ENCODE measurements around the gene OR4F29.
"Not testable (repeated sequence)": the region's sequence is repeated elsewhere in the genome, so short reads cannot be mapped to it uniquely, and the experiment has no call there.

Gene OR4F29

GRCh38 chr1:451578-451977 is at the start of gene OR4F29:
OR4F29 (minus strand) TSS chr1:451678; CDS start chr1:451678, 0 bp downstream.
- DNase-seq, result not testable (repeated sequence)

Data from kidney glomerular epithelial cell (primary cell).